SH-SY5Y (cell line): ENCODE data around the gene FOXO1.

ENCODE experiments used
- GATA2 ChIP-seq: IDR thresholded peaks from 2 replicates; pipeline ENCODE4 v1.6.1; 2011; ENCODE audit warnings: mild to moderate bottlenecking, low read depth, low read length
- GATA3 ChIP-seq: IDR thresholded peaks from 2 replicates; pipeline ENCODE4 v1.6.1; 2011; ENCODE audit warnings: low read depth, mild to moderate bottlenecking, low read length, moderate library complexity

- no peak for TF ChIP-seq GATA2
- no peak for TF ChIP-seq GATA3
Observed at GRCh38 chr13:40569024-40569350, 97.5 kb downstream of the FOXO1 start.
